ENCODE results near the gene CD300LD.

GRCh38 chr17:74543891-74544760 is 48.0 kb downstream of the CD300LD start:
- TF ChIP-seq EZH2 (IDR thresholded peaks at IDR 0.05; ENCODE audit: low read depth, unreplicated experiment) (no peak), EZH2phosphoT487 (IDR thresholded peaks at IDR 0.05; ENCODE audit: unreplicated experiment) (no peak), JUNB (IDR thresholded peaks at IDR 0.05; ENCODE audit: unreplicated experiment) (no peak), POLR2AphosphoS5 (IDR thresholded peaks at IDR 0.05; ENCODE audit: low read depth) (no peak)
- TF ChIP-seq, protein P1, sequence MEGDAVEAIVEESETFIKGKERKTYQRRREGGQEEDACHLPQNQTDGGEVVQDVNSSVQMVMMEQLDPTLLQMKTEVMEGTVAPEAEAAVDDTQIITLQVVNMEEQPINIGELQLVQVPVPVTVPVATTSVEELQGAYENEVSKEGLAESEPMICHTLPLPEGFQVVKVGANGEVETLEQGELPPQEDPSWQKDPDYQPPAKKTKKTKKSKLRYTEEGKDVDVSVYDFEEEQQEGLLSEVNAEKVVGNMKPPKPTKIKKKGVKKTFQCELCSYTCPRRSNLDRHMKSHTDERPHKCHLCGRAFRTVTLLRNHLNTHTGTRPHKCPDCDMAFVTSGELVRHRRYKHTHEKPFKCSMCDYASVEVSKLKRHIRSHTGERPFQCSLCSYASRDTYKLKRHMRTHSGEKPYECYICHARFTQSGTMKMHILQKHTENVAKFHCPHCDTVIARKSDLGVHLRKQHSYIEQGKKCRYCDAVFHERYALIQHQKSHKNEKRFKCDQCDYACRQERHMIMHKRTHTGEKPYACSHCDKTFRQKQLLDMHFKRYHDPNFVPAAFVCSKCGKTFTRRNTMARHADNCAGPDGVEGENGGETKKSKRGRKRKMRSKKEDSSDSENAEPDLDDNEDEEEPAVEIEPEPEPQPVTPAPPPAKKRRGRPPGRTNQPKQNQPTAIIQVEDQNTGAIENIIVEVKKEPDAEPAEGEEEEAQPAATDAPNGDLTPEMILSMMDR (conservative IDR thresholded peaks at IDR 0.05; ENCODE audit: low read depth in 2 of 2): no peak
- TF ChIP-seq, protein P2, sequence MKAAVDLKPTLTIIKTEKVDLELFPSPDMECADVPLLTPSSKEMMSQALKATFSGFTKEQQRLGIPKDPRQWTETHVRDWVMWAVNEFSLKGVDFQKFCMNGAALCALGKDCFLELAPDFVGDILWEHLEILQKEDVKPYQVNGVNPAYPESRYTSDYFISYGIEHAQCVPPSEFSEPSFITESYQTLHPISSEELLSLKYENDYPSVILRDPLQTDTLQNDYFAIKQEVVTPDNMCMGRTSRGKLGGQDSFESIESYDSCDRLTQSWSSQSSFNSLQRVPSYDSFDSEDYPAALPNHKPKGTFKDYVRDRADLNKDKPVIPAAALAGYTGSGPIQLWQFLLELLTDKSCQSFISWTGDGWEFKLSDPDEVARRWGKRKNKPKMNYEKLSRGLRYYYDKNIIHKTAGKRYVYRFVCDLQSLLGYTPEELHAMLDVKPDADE (IDR thresholded peaks at IDR 0.05): no peak

Measured in GM23338 (cell line).